ENCODE data around the gene ADCY2.

The ADCY2 gene

GRCh38 chr5:7456206-7456605 lies 60.3 kb downstream of the ADCY2 start:
- H3K4me3 ChIP-seq (replicated peaks; ENCODE audit: low read depth, low read length) = no peak overlapping the region
- no peak for TF ChIP-seq CTCF (IDR thresholded peaks at IDR 0.05; ENCODE audit: low read depth, low read length, missing control alignments)
- no peak for DNase-seq (ENCODE audit: extremely low read depth, low read depth)

- H3K4me3 ChIP-seq (replicated peaks; ENCODE audit: low read depth, low read length) = no peak overlapping the region
- no peak for TF ChIP-seq CTCF (IDR thresholded peaks at IDR 0.05; ENCODE audit: low read depth, low read length, missing control alignments)
- no peak for DNase-seq (ENCODE audit: extremely low read depth, low read depth)
Measured at GRCh38 chr5:7461371-7461770, 65.4 kb downstream of the ADCY2 start.

- no peak for TF ChIP-seq CTCF (IDR thresholded peaks at IDR 0.05; ENCODE audit: low read depth, low read length, missing control alignments)
- no peak overlapping the region for H3K4me3 ChIP-seq (replicated peaks; ENCODE audit: low read depth, low read length)
- no peak for DNase-seq (ENCODE audit: extremely low read depth, low read depth)
Measured at GRCh38 chr5:7462758-7463157, 66.8 kb downstream of the ADCY2 start.

GRCh38 chr5:7464182-7464581 lies 68.2 kb downstream of the ADCY2 start:
- DNase-seq (ENCODE audit: extremely low read depth, low read depth) = no peak
- H3K4me3 ChIP-seq (replicated peaks; ENCODE audit: low read depth, low read length) = no peak overlapping the region
- peak; percentile 17 for TF ChIP-seq CTCF (IDR thresholded peaks at IDR 0.05; ENCODE audit: low read depth, low read length, missing control alignments)

GRCh38 chr5:7467179-7467578 lies 71.2 kb downstream of the ADCY2 start:
- no peak for TF ChIP-seq CTCF (IDR thresholded peaks at IDR 0.05; ENCODE audit: low read depth, low read length, missing control alignments)
- no peak for DNase-seq (ENCODE audit: extremely low read depth, low read depth)
- no peak overlapping the region for H3K4me3 ChIP-seq (replicated peaks; ENCODE audit: low read depth, low read length)

- H3K4me3 ChIP-seq (replicated peaks; ENCODE audit: low read depth, low read length) = no peak overlapping the region
- no peak for TF ChIP-seq CTCF (IDR thresholded peaks at IDR 0.05; ENCODE audit: low read depth, low read length, missing control alignments)
- no peak for DNase-seq (ENCODE audit: extremely low read depth, low read depth)
Measured at GRCh38 chr5:7468742-7469141, 72.8 kb downstream of the ADCY2 start.

- no peak for DNase-seq (ENCODE audit: extremely low read depth, low read depth)
- TF ChIP-seq CTCF (IDR thresholded peaks at IDR 0.05; ENCODE audit: low read depth, low read length, missing control alignments) = no peak
- no peak overlapping the region for H3K4me3 ChIP-seq (replicated peaks; ENCODE audit: low read depth, low read length)
Measured at GRCh38 chr5:7471710-7472109, 75.8 kb downstream of the ADCY2 start.
